Calu3 (cell line): ENCODE data around the gene RANGAP1. TPM values are rescaled to one million over a fixed set of nuclear protein-coding genes. Genes with fewer than 3 reads are reported as not detected.

Experiments
- BruUV-seq: library from RNA; stranded (reverse); fragments of 400-500 nt; replicated peaks from 2 replicates; lab custom pipeline; 2021; lab: Mats Ljungman, UMichigan
- CTCF ChIA-PET: fragments of 300-600 bp; sonication (Branson Sonifier 250); formaldehyde crosslinking; loops from one replicate; lab custom pipeline; 2022; ENCODE audit warnings: antibody characterized with exemption; lab: Charles Lee
- DNase-seq: peaks from one replicate; pipeline ENCODE4 v3.0.0; 2022
- H3K27ac Mint-ChIP-seq: one replicate; pipeline ENCODE4 v1.8.0; 2022; ENCODE audit warnings: mixed read lengths; ENCODE audit not compliant: unreplicated experiment
- H3K27me3 Mint-ChIP-seq: one replicate; pipeline ENCODE4 v1.8.0; 2022; ENCODE audit warnings: mixed read lengths; ENCODE audit not compliant: unreplicated experiment
- H3K36me3 Mint-ChIP-seq: one replicate; pipeline ENCODE4 v1.8.0; 2022; ENCODE audit warnings: mild to moderate bottlenecking, moderate library complexity, mixed read lengths; ENCODE audit not compliant: insufficient read depth, unreplicated experiment
- H3K4me1 Mint-ChIP-seq: one replicate; pipeline ENCODE4 v1.8.0; 2022; ENCODE audit warnings: mild to moderate bottlenecking, low read depth, mixed read lengths; ENCODE audit not compliant: unreplicated experiment
- H3K4me3 Mint-ChIP-seq: one replicate; pipeline ENCODE4 v1.8.0; 2022; ENCODE audit warnings: mild to moderate bottlenecking, low read depth, moderate library complexity, mixed read lengths; ENCODE audit not compliant: unreplicated experiment
- H3K9me3 Mint-ChIP-seq: one replicate; pipeline ENCODE4 v1.8.0; 2022; ENCODE audit warnings: low read depth, mixed read lengths; ENCODE audit not compliant: unreplicated experiment
- CTCF ChIP-seq: fragments of 200-600 bp; IDR thresholded peaks from one replicate; pipeline ENCODE4 v1.8.0; 2022; ENCODE audit warnings: antibody characterized with exemption; ENCODE audit not compliant: unreplicated experiment
- intact Hi-C: fragments of 100-400 bp; cut with micrococcal nuclease; formaldehyde crosslinking; loops from one replicate; pipeline ENCODE4 v1.10.0; 2022; ENCODE audit not compliant: unreplicated experiment
- total RNA-seq: library from RNA; stranded (reverse); gene quantifications from 2 replicates; pipeline ENCODE4 v1.2.3, GENCODE V29; 2022

RANGAP1 gene
- total RNA-seq, 1 experiment from 2014 or later: 189 TPM

DNA sequence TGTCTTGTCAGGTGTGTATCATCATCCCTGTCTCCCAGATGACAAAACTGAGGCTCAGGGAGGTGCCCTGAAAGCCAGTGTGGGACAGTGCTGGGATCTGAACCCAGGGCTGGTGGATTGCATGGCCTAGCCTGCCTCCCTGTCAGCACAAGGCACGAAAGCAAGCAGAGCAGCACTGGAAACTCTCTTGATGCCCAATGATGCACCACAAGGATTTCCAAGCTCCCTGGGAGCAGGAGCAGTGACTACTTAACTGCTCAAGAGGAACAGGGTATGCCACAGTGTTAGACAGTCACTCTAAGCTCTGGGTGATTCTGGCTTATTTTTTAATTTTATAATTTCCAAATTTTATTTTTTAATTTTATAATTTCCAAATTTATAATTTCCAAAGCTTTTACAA is 24.3 kb upstream of the RANGAP1 start:
- BruUV-seq: no TSS peak
- no peak for DNase-seq
- intact Hi-C loops: no loop called here
- Mint-ChIP-seq H3K27me3 (no peaks in the 10 kb centered on the region), H3K9me3 (no peaks in the 10 kb centered on the region), H3K27ac (no peak overlapping the region), H3K4me1 (peaks cover 20% of the 10 kb centered on the region), H3K4me3 (no peak overlapping the region), H3K36me3 (peaks cover 6% of the 10 kb centered on the region)
- CTCF ChIA-PET: no interaction called here
- TF ChIP-seq CTCF: no peak

GRCh38 chr22:41308544-41308947 is 22.6 kb upstream of the RANGAP1 start:
- TF ChIP-seq CTCF: no peak
- intact Hi-C loops: no loop called here
- no peaks in the 10 kb centered on the region for H3K27me3 Mint-ChIP-seq
- H3K9me3 Mint-ChIP-seq: no peaks in the 10 kb centered on the region
- H3K27ac Mint-ChIP-seq: no peak overlapping the region
- BruUV-seq: no TSS peak
- H3K4me3 Mint-ChIP-seq: no peak overlapping the region
- peaks cover 6% of the 10 kb centered on the region for H3K36me3 Mint-ChIP-seq
- peaks cover 30% of the 10 kb centered on the region for H3K4me1 Mint-ChIP-seq
- CTCF ChIA-PET: interaction anchor here (0.5 to 0.7 kb wide), 2 partner anchors 47 to 73 kb away, joined by 5 to 6 read pairs; no protein-coding TSS in a partner anchor
- no peak for DNase-seq

DNA sequence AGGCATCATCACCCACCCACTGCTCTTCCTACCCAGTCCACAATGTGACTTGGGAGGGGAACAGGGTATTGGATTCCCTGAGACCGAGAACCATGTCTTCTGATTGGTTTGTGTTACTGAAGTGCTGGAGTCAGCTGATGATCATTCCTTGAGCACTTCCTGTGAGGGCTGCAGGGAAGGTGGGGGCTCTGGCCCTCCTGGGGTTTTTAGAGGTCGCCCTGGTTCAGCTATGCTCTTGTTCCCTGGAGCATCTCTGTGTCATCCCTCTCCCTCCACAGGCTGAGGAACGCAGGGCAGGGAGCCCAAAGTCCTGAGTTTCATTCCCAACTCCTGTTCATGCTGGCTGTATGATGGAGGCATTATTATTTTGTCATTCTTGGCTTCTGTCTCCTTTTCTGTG is 22.1 kb upstream of the RANGAP1 start:
- intact Hi-C loops: no loop called here
- Mint-ChIP-seq H3K4me3 (no peak overlapping the region), H3K9me3 (no peaks in the 10 kb centered on the region), H3K27me3 (no peaks in the 10 kb centered on the region), H3K36me3 (peaks cover 9% of the 10 kb centered on the region), H3K4me1 (peaks cover 35% of the 10 kb centered on the region), H3K27ac (no peak overlapping the region)
- BruUV-seq: no TSS peak
- no peak for DNase-seq
- no peak for TF ChIP-seq CTCF
- CTCF ChIA-PET: interaction anchor here (0.7 kb wide), 1 partner anchor 46 kb away, joined by 5 read pairs; no protein-coding TSS in a partner anchor

DNA sequence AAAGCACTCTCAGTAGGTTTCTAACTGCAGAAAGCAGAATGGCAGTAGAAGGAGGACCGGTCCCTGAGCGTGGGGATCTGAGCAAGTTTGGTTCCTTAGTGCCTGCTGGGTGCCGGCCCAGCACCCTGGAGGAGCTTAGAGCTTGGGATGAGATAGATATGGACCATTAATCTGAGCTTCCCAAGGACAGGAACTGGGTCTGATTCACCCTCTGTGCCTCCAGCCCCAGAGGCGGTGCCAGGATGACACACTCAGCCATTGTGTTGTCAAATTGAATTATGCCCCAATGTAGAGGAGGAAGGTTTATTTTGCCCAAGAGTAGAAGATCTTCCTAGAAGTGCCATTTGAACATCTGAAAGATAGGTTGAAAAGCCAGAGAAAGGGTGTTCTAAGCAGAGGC is 19.7 kb upstream of the RANGAP1 start:
- TF ChIP-seq CTCF: no peak
- no peak overlapping the region for H3K4me3 Mint-ChIP-seq
- no peak for DNase-seq
- BruUV-seq: no TSS peak
- no peak overlapping the region for H3K27ac Mint-ChIP-seq
- intact Hi-C loops: no loop called here
- no peaks in the 10 kb centered on the region for H3K27me3 Mint-ChIP-seq
- H3K4me1 Mint-ChIP-seq: peaks cover 34% of the 10 kb centered on the region
- H3K9me3 Mint-ChIP-seq: no peaks in the 10 kb centered on the region
- CTCF ChIA-PET: no interaction called here
- peaks cover 27% of the 10 kb centered on the region for H3K36me3 Mint-ChIP-seq
